Skin epidermis (tissue), 12 donors: ENCODE results near the gene KCTD15.
A peak's percentile ranks its signal among the peaks of the same experiment; 100 is the strongest.

ENCODE experiments used
- H3K27ac ChIP-seq, 21 experiments: fragments of 200-600 bp; sonication (generic) in 11 of 21; one replicate each; pipeline ENCODE4 v1.5.0; 2020; ENCODE audit warnings: mild to moderate bottlenecking in 3 of 21, inconsistent platforms in 2 of 21, moderate library complexity in 2 of 21
- H3K4me3 ChIP-seq, 7 experiments: fragments of 200-600 bp; sonication (generic) in 2 of 7; one replicate each; pipeline ENCODE4 v1.5.0; 2020; ENCODE audit warnings: inconsistent platforms in 2 of 7, mild to moderate bottlenecking in 2 of 7, moderate library complexity in 1 of 7

The KCTD15 gene

GRCh38 chr19:33831825-33832224 lies 35.2 kb downstream of the KCTD15 start:
- no peak overlapping the region for H3K4me3 ChIP-seq
- H3K27ac ChIP-seq = no peak overlapping the region

GRCh38 chr19:33832633-33833032 lies 36.0 kb downstream of the KCTD15 start:
- no peak overlapping the region for H3K4me3 ChIP-seq
- no peak overlapping the region for H3K27ac ChIP-seq

GRCh38 chr19:33840382-33840781 lies 43.7 kb downstream of the KCTD15 start:
- Histone ChIP-seq H3K27ac (no peak overlapping the region), H3K4me3 (no peak overlapping the region)

- no peak overlapping the region for H3K4me3 ChIP-seq
Measured at GRCh38 chr19:33840783-33841182, 44.1 kb downstream of the KCTD15 start.

GRCh38 chr19:33841685-33842084 lies 45.0 kb downstream of the KCTD15 start:
- no peak overlapping the region for H3K27ac ChIP-seq

More at GRCh38 chr19:33840783-33841182, 44.1 kb downstream of the KCTD15 start:
- no peak overlapping the region for H3K27ac ChIP-seq

GRCh38 chr19:33844478-33844877 lies 47.8 kb downstream of the KCTD15 start:
- Histone ChIP-seq H3K27ac (no peak overlapping the region), H3K4me3 (no peak overlapping the region)

More at GRCh38 chr19:33841685-33842084, 45.0 kb downstream of the KCTD15 start:
- H3K4me3 ChIP-seq = no peak overlapping the region

- Histone ChIP-seq H3K27ac (no peak overlapping the region), H3K4me3 (no peak overlapping the region)
Measured at GRCh38 chr19:33845498-33845897, 48.8 kb downstream of the KCTD15 start.

- H3K4me3 ChIP-seq = no peak overlapping the region
Measured at GRCh38 chr19:33849551-33850147, 53.0 kb downstream of the KCTD15 start.

GRCh38 chr19:33859016-33859415 lies 62.3 kb downstream of the KCTD15 start:
- H3K27ac ChIP-seq = no peak overlapping the region
- no peak overlapping the region for H3K4me3 ChIP-seq

More at GRCh38 chr19:33849551-33850147, 53.0 kb downstream of the KCTD15 start:
- no peak overlapping the region for H3K27ac ChIP-seq

- no peak overlapping the region for H3K4me3 ChIP-seq
- H3K27ac ChIP-seq = no peak overlapping the region
Measured at GRCh38 chr19:33860312-33861090, 63.8 kb downstream of the KCTD15 start.

- H3K4me3 ChIP-seq = no peak overlapping the region
Measured at GRCh38 chr19:33861950-33862349, 65.3 kb downstream of the KCTD15 start.

GRCh38 chr19:33862981-33863380 lies 66.3 kb downstream of the KCTD15 start:
- no peak overlapping the region for H3K27ac ChIP-seq
- no peak overlapping the region for H3K4me3 ChIP-seq

More at GRCh38 chr19:33861950-33862349, 65.3 kb downstream of the KCTD15 start:
- no peak overlapping the region for H3K27ac ChIP-seq

GRCh38 chr19:33863436-33863835 lies 66.8 kb downstream of the KCTD15 start:
- H3K4me3 ChIP-seq = no peak overlapping the region
- H3K27ac ChIP-seq = no peak overlapping the region

- H3K4me3 ChIP-seq = no peak overlapping the region
- H3K27ac ChIP-seq = peak overlapping the region in 1 of 21 experiments; percentile 38
Measured at GRCh38 chr19:33864311-33864850, 67.7 kb downstream of the KCTD15 start.

- H3K27ac ChIP-seq = no peak overlapping the region
Measured at GRCh38 chr19:33865306-33865705, 68.6 kb downstream of the KCTD15 start.

More at GRCh38 chr19:33865306-33865705, 68.6 kb downstream of the KCTD15 start:
- H3K4me3 ChIP-seq = no peak overlapping the region
